GM21381 (cell line): Measurements from ENCODE around the gene MRPL24.
"Not testable (repeated sequence)": the region's sequence is repeated elsewhere in the genome, so short reads cannot be mapped to it uniquely, and the experiment has no call there.

Experiments used
- ATAC-seq: cut with Tn5 transposase; IDR thresholded peaks from one replicate; pipeline ENCODE4 v1.9.1; 2021; ENCODE audit warnings: mild to moderate bottlenecking, moderate library complexity; ENCODE audit not compliant: unreplicated experiment

MRPL24 gene

DNA sequence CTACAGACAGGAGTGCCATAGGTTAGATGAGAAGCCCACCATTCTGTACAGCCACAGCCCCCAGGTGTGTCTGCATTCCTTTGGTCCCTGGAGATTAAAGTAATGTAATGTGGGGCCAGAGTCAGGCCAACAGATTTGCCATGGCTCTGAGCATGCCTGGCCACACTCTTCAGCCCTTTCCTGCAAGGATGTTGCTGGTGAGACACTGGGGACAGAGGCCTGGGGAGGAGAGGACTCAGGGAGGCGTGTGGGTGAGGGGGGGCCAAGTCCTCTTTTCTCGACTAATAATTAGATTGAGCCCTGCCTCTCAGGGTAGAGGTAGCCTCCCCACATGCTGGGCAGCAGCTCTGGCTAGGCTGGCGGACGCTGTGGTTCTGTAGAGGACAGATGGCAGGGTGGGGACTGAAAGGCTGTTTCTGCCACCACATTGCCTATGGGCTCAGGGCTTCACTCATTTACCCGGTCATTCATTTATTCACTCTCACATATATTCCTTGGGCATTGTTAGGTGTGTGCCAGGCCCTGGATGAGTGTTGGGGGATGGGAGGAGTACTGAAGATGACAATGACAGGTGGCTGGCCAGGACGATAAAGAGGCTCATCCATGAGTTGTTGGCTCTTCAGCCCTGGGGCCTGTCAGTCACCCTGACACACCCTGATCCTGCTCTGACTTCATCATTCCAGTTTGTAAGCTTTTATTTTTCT lies 19.4 kb upstream of the MRPL24 start:
- ATAC-seq: no peak

DNA sequence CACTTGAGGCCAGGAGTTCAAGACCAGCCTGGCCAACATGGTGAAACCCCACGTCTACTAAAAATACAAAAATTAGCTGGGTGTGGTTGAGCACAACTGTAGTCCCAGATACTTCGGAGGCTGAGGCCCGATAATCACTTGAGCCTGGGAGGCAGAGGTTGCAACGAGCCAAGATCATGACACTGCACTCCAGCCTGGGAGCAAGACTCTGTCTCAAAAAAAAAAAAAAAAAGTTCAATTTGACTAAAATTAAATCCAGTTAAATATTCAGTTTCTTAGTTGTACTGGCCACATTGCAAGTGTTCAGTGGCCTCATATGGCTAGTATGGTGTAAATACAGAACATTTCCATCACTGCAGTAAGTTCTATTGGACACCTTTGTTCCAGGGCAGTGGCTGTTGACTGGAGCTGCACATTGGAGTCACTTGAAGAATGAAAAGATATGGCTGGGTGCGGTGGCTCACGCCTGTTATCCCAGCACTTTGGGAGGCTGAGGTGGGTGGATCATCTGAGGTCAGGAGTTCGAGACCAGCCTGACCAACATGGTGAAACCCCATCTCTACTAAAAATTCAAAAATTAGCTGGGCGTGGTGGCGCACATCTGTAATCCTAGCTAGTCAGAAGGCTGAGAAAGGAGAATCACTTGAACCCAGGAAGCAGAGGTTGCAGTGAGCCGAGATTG lies 16.8 kb upstream of the MRPL24 start:
- ATAC-seq: not testable (repeated sequence)

DNA sequence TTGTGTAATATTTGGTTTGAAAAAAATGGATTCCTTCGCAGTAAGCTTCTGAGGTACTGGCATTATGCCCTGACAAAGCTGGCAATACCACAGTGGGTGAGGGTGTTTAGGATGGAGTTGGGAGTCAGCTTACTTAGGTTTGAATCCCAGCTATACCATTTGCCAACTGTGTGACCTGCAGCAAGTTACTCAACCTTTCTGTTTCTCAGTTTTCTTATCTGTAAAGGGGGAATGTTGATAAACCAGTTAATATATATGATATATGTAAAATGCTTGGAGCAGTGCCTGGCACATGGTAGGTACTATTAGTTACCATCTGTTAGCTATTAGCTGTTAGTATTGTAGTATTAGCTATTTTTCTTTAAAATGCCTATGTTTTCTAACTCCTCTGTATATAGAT lies 15.5 kb upstream of the MRPL24 start:
- no peak for ATAC-seq

DNA sequence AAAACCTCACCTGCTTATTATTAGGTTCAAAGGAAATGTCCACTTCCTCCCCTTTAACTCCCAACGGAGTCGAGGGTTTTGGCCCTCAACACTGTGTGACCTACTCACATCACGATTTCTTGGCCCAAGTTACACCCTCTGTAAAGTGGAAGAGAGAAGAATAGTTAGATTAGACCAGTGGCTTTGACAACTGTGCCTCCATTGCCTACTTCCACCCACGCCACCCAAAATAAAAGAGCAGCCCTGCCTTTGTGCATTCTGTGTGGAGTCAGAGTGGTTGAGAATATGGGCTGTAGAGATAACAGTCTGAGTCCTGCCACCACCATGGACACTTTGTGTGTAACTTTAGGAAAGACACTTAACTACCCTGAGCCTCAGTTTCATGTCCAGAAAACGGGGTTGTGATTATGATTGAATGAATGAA lies 14.7 kb upstream of the MRPL24 start:
- no peak for ATAC-seq

DNA sequence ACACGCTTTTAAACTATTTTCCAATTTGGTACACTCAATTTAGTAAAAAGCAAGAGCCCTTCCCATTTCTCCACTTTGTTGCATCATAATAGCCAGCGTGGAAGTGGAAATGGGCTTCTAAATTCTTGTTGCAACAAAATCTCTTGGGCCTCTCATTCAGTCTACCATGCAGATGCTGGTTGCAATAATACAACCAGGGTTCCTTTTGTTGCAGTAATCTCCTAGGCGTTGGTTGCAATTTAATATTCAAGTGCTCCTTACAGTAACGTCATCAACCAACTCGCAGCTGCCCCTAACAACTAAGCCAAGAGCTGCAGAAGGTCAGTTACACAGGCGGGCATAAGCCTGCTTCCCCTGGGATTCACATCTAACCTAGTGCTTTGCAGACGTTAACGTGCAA lies 13.3 kb upstream of the MRPL24 start:
- ATAC-seq: no peak

DNA sequence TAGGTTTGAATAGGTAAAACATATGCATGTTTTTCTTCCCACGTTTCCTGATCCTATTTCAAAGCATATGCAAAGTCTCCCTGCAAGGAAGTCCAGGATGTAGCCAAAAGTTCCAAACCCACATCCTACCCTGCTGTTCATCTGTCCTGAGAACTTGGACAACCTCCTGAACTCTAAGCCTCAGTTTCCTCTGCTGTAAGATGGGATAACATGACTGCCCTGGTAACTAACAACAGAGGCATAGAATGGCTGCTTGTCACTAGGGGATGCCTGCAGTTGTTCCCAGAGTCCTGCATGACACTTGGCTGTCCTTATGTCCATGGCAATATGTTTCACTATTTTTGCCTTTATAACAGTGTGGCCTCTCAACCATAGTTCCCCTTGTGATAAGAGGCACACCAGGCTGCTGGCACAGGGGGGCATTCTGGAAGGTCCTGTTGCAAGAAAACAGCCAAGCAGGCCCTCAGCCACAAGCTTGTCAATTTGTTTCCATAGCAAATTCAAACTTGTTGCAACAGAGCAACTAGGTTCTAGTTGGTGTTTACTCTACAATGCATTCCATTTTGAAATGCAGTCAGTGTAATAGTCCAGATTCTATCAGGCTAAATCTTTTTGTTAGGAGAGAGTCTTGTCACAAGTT lies 12.1 kb upstream of the MRPL24 start:
- no peak for ATAC-seq

DNA sequence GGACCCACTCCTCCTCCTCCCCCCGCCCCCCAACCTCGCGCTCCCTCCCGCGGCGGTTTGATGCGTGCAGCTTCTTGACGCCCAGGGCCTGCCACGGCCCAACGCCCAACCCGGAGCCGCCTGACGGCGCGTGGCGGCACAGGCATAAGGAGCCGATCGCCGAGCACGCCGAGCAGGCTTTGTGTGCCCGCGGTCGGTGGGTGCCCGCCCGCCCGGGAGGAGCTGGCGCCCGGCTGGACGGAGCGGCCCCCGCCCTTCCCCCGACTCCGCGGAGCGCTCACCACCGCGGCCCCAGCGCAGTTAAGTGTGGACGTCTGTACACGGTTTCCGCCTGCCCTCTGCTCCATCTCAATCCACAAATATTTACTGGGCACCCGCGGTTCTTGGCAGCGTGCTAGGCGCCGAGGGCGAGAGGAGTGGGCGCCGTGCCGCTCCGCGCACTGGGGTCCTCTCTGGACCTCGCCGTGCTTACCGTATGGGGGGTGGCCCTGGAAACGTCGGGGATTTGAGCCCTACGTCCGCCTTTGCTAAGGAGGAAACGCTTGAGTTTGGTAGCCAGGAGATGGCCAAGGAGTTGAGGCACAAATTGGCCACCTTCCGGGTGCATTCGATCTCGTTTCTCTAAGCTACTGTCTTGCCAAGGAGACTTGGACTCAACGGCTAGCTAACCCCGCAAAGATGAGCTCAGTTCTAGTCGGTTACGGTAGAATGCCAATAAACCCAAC lies 11.0 kb upstream of the MRPL24 start:
- peak; percentile 65 for ATAC-seq

DNA sequence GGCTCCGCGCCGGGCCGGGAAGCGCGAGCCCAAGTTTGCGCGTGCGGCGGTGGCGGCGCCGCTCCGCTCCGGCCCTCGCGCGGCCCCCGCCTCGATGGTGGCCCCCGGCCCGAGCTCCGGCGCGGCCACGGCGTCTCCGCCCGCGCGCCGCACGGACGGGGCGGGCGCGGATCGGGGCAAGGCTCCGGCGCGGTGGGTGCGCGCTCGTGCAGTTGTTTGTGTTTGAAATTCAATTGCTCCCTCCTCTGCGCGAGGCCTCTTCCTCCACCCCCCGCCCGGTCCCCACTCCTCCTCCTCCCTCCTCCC lies 10.5 kb upstream of the MRPL24 start, which contains the start of gene HDGF:
TSS of gene HDGF (minus strand) at position 225 of the 306 bp plus-strand sequence. CDS start 246 bp downstream, outside the sequence.
- ATAC-seq: peak; percentile 13

DNA sequence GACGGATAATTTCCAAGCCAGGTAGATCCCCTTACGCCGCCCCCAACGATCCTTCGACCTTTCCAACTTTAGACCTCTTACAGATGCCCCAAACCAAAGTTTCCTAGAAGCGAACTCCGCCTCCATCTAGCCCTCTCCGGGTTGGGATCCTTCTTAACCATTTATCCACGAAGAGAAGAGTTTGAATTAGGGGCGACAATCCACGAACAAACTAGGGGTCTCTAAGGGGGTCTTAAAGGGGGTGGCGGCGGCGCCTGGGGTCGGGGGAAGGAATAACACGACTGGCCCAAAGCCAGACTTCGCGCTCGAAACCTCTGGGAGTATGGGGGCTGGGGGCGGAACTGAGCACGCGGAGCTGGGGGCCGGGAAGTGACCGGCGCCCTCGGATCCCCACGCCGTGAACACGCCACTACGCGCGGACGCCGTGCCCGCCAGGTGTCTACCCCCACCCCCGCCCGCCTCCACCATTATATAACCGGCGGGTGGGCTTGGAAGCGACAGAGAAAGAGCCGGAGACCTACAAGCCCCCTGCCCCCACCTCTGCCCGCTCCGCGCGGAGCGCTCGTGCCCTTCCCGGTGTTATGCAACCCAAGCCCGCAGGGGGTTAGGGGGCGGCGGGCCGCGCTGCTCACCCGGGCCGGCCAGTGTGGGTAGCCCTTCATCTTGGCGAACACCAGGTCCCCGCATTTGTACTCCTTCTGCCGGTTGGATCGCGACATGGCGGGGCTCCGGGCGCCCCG lies 10.0 kb upstream of the MRPL24 start:
- ATAC-seq: peak; percentile 8

DNA sequence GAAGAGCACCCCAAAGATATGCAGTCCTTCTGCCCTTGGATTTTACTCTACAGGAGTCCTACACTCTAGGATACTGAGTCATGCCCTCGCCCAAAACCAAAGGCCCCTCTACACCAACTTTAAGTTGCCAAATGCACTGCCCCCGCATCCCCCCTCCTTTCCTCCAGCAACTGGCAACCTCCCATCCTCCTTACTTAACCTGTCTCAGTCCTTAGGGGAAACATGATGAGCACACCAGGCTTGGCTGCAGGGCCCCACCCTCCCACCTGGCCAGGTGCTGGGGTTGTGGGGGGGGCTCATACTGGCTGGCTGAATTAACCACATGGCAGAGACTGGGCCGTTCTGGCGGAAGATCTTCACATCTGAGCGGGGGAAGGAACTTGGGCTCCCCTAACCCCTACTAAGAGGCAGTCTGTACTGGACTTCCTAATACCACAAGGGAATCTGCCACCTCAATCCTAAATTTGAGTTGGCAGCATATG lies 9.3 kb upstream of the MRPL24 start:
- no peak for ATAC-seq

DNA sequence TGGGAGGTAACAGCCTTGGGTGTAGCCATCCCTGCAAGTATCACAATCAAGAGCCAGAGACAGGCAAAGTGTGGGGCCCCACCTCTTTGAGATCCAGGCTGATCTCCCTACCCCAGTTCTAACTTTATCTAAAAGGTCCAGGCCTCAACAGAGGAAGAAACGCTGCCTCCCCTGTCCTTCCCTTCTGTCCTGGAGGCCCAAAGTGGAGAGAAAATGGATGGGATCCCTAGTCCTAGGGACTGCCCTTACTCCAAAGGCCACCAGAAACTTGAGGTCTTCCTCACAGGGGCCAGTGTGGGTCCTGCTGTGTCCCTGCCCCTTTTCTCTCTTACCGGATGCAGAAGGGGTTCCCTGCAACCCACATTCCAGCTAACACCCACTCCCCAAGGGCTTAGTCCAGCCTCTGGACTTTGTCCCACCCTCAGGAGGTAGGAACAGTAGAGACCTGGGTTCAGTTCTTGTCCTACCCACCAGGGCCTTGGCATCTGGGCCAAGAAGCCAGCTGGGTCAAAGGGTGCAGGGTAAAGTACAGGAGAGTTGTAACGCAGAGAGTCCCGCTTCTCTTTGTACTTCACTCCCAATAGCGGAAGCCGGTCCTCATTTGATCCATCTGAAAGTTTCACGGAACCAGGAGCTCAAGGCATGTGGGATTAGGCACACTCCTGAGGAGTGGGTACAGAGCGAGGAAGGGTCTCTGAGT lies 8.7 kb upstream of the MRPL24 start:
- no peak for ATAC-seq

DNA sequence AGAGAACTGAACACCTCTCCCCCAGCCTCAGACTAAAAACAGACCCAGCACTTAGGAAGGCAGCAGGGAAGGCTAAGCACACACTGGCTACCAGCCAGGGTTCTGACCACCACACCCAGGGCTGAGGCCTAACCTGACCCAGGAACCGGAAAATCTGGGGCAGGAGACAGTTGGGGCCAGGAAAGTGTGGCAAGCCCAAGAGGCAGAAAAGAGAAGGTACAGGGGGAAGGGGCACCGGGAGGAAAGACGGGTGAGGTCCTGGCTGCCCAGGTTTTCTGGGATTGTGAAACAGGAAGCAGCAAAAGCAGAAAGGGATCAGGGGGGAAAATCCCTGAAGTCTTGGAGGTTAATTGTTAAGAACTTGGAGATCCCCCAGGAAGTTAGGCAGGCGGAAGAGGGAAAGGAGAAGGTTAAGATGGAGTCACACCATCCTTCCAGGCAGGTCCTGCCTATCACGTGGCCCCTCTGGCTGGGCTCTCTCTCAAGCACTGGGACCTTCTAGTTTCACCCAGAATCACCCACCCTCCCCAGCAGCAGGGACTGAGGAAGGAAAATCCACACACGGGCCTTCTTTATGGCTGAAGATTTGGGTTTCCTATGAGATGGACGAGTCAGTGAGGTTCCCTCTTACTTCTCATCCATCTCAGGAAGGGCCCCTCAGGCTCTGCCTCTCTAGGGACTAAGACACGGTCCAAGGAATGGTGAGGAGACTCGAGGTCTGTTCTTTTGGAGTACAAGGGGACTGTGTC lies 8.0 kb upstream of the MRPL24 start:
- no peak for ATAC-seq

DNA sequence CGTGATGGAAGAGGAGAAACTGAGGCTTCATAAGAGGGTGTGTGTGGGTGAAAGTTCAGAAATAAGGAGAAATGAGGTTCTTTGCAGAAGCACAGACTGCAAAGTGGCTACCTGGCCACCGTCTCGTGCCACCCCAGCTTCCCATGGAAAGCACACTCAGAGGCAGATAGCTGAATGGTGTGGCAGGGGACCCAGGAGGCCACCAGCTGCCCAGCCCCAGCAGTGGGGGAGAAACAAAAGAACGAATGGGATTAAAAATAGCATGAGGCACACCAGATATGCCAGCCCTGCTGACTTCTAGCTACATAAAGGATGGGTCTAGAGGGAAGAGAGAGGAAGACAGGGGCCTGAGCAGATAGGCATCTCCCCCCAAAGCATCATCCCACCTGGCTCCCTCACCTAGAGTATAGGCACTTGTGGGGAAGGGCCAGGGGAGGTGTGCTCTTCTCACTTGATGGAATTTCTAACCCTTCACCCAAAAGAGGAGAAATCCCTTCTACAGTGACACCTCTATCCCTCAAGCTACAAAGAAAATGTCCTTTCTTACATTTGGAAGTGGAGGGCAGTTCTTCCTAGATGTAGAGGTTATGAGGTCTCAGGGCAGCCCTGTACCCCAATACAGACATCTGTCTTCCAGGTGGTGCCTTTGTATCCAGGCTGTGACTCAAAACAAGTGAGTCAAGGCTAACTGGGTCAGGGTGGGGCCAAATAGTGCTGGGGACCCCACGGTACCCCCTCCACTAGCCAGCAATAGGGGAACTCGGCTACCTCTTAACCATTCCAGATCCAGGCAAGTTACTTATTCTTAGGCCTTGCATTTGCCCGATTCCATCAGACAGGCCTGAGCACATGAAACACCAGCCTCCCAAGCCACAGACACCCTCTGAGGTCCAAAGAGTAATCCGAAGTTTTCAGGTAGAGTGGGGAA lies 7.1 kb upstream of the MRPL24 start:
- no peak for ATAC-seq

DNA sequence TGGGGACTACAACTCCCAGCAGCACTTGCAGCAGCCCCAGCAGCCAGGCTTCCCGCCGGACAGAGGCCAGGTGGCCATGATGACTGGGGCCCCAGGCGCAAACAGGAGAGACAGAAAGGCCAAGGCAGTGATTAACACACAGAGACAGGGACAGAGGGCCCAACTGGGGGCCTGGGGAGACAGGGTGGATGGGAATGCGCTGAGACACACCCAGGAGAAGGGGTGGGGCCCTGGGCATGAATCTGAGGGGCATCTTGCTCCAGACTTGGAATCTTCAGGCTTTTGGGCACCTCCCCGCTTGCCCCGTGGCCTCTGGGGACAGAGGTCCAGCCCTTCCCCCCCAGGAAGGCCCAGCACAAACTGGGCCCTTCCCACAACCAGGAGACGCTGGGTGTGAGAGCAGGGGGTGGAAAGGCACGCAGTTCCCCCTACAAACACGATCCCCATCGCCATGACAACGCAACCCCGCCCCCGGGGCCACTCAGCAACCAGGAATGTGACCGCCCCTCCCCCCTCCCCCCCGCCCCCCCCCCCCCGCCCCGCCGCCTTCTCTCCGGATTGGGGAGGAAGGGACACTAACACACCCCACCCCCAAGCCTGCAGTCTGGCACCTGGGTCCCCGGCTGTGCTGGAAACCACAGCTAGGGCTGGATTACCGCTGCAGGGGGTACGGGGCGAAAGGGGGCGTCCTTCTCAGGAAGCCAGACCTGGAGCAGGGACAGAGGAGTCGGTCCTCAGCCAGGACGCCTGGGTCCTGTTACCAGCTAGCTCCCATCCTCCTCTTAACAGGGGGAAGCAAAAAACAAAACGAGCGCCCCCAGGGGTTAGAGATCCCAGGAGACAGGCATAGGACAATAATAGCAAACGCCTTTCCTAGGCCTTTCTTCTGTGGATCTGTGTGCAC lies 6.1 kb upstream of the MRPL24 start:
- ATAC-seq: no peak

DNA sequence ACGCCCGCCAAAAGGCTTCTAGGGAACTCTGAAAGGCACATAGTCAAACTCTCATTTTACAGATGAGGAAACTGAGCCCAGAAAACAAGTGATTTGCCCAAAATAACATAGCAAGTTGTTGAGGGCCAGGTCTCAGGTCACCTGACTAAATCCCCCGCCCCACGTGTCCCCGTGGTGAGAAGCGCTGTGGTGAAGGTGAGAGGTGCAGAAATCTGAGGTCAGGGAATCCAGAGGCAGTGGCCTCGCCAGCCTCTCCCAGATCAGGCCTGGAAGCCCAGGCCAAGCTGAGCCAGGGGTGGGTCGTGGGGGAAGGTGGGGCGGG lies 5.5 kb upstream of the MRPL24 start:
- no peak for ATAC-seq

DNA sequence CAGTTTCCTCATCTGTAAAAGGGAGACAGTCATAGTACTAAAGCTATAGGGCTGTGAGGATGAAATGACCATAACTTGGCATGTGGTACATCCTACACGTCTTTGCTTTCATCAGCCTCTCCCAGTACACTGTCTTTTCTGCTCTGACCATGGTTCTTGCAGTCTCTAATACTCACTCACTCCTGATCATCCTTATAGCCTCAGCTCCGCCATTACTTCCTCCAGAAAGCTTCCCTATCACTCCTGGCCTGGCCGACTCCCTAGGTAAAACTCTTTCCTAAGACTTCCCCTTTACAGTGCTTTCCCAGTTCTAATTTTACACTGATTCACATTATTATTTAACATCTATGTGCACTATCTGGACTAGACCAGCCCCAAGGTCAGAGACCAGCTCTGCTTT lies 5.0 kb upstream of the MRPL24 start:
- ATAC-seq: no peak

DNA sequence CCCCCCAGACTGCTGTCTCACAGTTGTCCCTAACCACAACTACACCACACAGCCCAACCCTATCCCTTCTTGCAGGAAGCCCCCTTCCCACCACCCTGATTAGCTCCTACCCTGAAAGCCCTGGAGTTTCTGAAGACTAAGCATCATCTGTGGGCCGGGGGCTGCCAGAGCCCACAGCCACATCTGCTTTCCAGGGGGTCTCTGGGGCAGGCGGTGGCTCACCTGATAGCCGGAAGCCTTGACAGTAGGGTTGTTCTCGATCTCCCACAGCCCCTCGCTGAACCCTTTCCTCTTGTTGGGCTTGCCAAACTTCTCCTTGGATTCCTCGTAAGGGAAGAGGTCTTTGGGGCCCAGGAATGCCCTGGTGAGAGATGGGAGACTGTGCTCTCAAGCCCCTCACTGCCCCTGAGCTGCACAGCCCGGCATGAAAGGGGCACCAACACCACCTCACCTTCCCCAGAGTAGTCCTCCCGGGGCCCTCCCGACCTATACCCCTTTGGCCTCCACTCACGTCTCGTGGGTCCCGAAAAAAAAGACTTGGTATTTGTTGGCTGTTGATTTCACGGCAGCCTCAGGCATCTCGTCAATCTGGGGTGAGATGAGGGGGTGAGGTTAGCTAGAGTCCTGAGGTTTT lies 4.0 kb upstream of the MRPL24 start:
- ATAC-seq: no peak
